Measurements from ENCODE around the gene PDE4D.

PDE4D gene

DNA sequence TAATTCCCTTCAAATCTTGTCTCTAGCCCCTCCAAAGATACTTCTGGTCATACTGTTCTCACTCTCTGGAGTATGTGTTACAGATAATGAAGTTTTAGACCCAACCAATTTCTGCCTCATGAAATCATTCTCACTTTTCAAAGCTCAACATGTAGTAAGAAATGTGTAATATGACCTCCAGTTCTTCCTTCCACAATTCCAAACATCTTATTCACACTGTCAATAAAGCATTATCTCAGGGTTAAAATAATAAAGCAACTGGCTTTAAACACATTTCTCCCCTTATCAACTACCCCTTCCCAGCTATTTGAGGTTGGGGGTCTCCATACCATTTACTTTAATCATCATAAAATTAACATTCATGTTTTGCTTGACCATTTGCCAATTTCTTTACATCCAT, 656.5 kb downstream of the PDE4D start:
- no peak for DNase-seq

DNA sequence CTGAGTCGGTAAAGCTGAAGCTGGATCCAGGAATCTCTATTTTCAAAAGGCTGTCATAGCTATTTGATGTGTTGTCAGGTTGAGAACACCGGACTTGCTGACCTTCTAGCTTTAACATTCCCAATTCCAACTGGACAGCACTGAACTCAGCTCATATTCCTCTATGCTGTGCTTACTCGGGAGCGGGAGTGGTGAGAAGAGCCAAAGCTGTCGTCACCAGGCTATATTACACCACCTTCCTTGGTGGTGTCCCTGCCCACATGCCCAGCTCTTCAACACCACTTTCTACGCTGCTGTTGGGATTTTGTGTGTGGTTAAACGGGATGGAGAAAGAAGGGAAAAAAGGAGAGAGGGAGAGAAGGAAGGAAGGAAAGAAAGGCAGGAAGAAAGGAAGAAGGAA, 657.1 kb downstream of the PDE4D start:
- no peak for DNase-seq

DNA sequence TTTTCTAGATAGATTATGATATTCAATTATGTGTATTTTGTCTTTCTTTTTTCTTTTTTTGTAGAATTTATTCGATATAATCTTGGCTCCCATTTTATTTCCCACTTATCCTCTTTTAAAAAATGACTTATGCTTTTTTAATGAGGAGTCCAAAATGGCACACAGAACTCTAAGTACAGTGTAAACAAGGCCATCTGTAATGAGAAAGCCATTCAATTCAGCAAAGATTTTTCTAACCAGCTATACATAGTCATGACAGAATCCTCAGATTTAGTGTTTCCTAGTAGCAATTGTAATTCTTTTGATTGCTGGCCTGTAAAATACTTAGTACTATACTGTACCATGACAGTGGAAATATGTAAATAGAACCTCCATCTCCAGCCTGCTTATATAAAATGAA, 659.3 kb downstream of the PDE4D start:
- no peak for DNase-seq

DNA sequence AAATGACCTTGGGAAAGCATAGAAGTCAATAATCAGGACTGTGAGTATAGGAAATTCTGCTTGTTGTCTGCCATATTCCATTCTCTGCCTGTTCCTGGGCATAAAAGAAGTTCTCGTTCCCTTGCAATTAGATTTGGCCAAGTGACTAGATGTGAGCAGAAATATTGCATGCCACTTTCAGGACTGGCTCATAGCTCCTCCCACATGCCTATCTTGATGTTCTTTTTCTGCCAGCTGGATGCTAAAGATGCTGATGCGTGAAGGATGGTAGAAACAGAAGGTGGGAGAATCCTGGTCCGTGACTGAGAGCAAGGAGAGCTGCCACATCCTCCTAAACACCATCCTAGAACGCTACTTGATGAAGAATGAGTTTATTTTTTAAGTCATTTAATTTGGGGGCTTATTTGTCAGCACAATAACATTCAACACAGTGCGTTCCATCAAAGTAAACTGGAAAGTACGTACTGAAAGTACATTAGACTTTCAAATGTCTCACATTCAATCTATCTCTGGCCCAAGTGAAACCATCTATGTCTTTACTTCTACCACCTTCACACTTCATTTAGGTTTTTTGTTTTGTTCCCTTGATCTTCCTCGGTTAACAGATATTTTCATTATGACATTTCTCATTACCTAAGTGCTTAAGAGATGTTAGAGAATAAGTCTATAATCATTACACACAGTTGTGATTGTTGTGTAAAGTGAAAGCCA, 662.1 kb downstream of the PDE4D start:
- no peak for DNase-seq

DNA sequence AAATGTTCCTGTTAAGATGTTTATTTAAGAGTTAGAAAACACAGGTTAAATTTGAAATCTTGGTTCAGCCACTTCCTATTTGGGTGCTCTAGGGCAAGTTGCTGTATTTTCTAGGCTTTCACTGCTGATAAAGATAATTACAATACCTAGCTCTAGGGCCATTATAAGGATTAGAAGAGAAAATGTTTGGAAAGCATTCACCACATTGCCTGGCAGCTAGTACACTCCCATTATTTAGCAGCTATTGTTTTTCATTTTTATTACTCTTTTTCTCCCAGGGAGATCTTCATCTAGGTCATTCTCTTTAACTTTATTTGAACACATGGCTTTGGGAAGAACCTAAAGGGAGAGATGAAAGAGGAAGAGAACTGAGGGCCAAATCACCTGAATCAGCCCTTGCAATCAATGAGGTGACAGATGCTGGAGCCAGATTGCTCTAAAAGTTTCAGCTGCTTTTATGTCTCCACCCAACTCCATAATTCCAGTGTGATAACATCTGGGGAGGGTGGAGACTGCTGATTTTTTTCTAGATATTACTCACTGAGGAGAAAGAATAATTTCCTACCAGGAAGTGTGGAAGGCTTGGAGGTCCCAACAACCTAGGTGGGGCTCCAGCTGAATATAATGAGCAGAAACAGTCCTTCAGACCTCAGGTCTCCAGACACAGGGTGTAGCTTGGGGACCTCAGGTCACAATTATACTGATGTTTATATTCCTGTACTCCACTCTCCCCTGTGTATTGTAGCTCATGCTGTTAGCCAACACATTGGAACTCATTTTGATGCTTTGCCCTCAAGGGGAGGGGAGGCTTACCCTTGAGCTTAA, 670.6 kb downstream of the PDE4D start:
- DNase-seq, result no peak

DNA sequence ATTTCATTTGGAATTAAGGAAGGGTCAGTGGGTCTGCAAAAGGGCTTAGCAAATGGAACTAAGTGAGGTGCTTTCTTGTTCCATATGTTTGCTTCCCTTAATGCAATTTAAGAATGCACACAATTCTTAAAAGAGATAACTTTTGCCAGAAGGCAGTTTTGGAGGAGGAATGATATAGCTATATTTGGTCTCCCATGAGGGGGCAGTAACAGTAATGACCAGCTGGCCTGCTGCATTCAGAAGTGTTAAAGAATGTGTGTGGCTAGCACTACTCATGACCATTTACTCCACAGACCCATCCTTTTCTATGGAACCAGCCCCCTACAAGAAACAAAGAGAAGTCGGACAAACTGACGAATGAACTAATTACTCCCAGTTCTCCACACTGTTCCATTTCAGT, 671.8 kb downstream of the PDE4D start:
- DNase-seq, result no peak

DNA sequence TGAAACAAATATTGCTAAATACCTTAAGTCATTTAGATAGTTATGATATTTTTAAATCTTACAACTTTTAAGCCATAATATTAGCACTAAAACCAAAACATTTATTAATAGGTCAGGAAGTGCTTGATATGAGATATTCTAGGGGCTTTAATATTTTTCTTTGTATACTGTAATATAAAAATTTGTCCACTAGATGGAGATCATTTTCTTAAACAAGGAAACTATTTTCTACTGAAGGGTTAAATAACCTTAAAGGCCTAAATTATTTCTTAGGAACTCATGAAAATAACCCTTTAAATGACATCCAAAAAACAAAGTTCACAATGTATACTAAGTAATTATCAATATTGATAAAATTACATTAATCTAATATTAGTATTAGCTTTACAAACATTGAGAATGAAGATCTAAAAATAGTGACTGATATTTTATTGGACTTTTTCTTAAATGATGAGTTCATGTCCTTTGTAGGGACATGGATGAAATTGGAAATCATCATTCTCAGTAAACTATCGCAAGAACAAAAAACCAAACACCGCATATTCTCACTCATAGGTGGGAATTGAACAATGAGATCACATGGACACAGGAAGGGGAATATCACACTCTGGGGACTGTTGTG, 675.0 kb downstream of the PDE4D start:
- DNase-seq, result no peak

DNA sequence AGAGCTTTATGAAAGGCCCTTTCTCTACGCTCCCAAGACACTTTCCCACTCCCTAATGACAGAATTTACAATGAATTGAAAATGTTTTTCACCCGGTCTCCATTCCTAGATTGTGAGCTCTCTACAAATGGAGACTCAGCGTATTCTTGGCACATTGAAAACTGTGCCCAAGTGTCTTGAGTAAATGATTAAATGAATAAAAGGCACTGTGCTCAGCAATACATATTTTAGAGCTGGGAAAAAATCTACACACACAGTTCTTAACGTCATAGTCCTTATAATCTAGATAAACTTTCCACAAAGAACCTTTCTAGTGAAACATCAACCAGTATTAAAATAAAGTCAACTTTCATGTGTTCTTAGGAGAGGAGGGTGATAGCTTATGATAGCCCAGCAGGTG, 676.7 kb downstream of the PDE4D start:
- DNase-seq, result no peak

DNA sequence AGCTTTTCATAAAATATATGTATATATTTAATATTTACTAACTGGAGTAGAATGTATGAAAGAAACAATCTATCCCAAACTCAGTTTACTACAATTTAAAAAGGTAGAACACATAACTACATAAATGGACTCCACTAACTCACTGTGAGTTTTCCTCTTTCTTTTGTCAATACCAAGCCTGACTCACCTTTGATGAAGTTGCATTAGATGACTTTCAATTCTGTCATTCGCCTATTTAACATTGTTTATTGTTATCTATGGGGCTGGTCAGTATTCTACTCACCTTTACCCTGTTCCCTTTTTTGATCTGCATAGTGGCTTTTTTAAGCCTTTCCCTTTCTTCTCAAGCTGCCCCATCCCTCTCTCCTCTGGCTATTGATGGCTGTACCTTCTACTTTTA, 680.9 kb downstream of the PDE4D start:
- DNase-seq, result no peak

DNA sequence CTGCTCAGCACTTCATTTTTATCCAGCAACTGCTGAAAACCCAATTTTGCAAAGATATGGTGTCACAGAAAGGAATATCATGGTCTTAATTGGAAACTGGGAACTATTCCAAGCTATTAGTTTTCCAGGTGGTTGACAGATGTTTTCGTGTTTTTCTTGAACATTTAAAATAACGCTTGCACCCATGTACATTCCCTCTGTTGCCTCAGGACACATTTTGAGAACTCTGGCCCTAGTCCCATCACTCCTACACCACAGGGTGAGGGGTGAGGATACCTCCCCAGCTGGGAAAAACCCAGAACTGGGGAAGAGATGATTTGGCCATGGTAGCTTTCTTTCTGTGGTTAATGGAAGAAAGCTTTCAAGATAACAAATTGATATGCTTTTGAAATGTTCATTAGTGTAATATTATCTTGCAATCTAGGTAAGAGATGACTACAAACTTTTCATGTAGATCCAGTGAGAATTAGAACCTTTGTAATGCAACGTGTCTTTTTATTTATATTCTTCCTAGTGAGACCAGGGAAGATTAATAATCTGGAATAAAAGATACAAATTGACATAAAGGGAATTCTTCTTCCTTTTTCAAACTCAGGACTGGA, 683.7 kb downstream of the PDE4D start:
- no peak for DNase-seq

DNA sequence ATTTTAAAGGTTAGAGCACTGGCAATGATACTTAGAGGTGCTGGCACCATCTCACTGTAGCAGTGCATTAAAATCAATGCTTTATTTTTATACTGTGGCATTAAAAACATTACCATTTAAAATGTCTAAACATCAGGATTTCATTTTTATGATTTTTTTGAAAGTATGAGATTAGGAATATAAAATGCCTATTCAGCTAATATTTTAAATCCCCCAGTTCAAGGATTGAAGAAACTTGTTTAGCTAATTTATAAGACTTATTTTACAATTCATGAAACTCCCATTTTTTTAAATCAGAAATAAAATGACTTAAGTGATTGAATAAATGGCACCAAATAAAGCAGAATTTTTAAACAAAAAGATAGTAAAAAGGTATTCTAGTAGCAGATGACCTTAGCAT, 685.1 kb downstream of the PDE4D start:
- DNase-seq, result no peak

DNA sequence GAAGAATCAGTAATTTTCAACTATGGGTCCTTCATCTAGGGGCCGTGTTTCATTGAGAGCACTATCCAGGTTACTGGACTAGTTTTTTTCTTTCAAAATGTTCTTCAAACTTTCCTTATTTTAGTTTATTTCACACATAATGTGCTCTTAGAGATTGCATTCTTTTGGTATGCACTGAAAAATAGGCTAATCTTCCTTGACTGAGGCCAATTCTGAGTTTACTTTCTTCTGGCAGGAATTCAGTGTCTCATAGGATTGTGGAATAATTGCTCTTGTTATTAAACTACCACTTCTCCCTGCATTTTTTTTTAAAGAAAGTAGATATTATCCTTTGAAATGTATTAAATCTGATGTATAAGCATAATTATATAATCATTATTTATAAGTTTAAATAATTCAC, 686.1 kb downstream of the PDE4D start:
- no peak for DNase-seq

DNA sequence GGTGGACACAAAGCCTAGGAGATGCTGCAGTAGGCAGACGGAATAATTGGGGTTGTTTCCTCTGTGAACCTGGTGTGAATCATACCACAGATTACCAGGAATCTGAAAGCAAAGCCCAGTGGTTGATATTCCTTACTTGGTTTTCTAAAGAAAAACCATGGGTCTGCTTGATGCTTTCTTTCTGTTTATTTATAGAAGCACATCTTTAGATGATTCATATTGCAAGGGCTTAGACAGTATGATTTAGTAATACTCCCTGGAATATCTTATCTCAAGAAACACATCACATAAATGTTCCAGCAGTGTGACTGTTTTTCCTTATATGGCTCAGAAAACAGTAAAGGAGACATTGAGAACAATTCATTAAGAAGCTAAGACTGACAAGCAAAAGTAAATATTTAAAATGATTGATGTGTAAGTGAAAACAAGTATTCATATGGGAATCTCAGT, 687.4 kb downstream of the PDE4D start:
- DNase-seq, result no peak

DNA sequence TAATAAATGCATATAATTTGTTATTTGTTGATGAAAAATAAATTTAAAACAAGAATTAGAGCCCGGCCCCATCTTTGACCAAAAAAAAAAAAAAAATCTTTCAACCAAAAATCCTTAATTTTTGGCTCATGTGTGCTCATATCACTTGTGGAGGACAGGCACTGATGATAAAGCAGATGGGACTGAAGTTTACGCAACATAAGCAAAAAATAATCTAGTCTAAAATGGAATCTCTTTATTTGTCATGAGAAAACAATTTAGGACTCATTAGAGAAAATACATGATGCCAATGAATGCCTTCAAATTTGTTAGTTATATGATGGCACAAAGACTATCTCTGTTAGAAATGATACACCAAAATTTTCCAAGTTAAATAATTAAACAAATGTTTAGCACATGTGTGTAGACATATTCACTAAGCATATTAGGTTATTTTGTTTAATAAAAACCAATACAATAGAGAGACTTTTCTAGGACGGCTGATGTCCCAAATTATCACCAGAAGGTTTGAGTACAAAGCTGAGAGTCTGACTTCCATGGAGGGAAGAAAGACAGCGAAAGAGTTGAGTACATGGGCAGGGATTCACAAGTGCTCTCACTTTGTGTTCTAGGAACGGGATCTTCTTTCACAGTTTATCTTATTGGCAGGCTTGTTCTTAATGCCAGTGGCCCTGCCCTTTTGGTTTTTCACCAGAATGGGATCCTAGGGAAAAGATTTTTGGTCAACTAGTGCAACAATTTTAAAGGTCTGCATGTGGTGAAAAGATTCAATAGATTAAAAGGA, 689.2 kb downstream of the PDE4D start:
- DNase-seq, result no peak

DNA sequence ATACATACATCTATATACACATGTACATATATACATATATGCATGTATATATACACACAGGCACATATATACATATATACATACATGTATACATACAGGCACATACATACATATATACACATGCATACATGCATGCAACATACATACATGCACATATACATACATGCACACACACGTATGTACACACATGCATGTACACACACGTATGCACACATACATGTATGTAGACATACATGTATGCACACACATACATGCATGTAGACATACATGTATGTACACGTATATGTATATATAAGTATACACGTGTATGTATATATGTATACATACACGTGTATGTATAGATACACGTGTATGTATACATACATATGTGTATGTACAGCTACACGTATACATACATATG, 693.7 kb downstream of the PDE4D start:
- no peak for DNase-seq

DNA sequence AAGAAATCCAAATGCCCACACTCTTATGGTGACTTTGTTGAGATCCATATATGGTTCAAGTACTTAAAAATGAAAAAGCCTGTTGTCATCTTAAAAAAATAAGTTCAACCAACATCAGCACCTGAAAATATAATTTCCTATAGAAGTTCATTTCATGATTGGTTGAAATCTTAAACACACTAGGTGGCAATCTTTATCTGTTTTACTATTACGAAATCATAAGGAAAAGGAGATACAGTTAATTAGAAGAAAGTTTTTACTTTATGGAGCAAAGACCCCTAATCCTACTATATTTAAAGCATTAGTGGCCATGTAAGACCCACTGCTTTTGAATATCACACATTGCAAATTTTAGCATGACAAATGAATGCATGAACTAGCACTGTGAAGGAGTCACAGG, 694.7 kb downstream of the PDE4D start:
- no peak for DNase-seq

DNA sequence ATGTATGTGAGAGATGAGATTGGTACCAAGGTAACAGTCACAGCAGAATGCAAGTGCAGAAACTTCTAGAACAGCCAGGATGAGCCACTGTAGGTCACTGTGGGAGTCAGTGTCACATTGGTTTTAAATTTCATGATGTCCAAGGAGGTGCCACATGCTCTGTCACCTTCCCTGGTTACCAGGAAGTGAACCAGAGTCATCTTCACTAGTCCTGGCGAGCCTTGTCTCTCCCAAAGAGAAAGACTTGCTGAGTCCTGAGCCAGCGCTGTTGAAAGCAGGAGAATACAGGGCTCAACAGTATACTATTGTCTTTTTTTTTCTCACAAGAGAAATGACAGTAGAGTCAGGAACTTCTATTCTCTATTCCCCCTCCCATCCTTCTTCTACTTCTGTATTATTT, 695.2 kb downstream of the PDE4D start:
- no peak for DNase-seq

DNA sequence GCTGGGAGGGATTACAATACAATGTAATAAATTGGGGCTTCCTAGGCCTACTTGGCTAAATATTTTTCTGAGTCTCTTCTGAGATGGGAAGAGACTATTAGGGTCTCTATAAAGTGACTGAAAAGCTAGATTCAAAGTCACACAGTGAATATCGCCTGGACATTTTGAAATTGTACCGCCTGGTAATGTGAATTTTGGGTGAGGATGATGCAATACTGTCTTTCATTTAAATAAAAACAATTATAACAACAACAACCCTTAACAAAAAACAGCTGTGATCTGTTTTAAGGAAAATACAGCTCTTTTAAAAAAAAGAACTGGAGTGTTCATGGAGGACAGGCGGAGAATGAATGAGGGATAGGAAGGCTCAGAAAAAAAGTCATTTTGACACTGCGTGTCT, 695.6 kb downstream of the PDE4D start:
- DNase-seq, result no peak

DNA sequence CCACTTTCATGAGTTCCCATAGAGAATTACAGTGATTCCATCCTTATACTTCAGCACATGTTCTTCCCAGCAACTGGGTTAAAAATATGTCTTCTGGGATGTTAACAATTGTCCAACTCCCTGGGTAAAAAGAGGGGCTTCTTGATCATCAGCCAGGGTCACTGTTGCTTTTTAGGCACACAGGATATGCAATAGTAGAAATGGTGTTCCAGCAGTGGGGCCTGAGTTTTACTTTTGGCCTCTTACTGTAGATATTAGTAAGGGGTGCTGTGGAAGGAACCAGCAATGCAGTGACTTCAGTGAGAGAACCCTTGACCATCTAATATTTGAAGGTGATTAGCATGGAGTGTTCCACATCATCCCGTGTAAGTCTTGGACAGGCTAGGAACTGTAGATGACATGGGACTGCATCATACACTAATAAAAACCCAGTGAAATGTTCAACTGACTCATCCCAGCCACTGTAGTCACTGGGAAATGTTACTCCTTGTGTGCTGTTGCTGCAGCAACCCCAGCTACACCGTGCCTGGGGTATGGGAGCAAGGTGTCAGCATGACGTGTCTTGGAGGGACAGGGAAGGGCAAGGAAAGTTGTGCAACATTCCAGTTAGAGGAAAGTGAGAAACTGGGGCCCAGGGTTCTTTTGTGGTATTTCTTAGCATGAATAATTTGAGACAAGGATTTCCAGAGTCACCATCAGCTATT, 699.8 kb downstream of the PDE4D start:
- no peak for DNase-seq

DNA sequence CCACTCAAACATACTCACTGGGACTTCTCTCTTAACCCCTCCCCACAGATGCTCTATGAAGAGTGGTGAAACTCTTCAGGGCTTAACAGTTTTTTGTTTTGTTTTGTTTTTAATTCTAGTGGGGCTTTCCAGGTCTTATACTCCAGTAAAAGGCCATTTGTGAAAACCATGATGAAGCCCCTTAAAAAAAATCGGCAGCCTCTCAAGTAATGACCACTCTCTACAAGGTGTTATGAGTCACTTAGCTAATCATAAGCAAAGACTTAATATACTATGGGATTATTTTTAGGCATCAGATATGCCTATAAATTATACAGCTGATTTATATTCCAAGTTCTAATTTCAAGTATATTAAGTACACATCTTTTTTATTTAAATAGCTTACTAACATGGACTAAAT, 702.8 kb downstream of the PDE4D start:
- DNase-seq, result no peak

DNA sequence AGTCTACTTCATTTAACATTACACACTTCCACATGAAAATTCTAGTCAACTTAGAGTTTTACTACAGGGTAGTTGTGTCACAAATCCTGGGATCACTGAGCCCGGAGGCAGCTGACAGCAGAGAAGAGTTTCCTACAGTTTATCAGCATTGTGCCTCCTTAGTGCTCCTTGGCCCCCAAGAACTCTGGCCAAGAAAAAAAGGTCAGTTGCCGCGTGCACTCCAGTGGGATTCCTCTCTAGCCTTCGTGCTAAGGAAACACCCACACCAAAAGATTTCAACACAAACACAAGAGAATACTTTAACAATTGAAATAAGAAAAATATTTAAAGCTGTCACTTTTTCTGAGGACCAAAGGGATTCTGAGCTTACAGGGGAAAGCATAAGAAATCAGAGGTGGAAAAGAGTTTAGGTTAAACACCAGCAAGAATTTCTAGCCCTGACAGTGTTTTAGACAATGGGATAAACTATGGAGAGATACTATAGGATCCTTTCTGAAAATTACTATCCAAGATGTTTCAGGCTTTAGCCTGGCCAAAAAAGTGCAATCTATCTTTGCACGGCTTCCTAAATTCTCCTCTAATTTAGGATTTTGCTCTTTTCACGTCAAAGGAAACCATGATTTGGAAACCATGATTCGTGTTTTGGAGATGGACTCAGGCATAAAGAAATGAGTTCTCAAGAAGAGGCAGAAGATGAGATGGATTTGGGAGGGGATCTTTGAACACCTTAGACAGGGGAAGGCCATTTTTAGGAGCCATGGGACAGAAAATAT, 703.9 kb downstream of the PDE4D start:
- no peak for DNase-seq
